Measurements from ENCODE around the gene SNX10. TPM values are rescaled to one million over a fixed set of nuclear protein-coding genes. Genes with fewer than 3 reads are reported as not detected.

Gene SNX10
- total RNA-seq, 2 donors from 2014 or later: 2.4 to 3.0 TPM

- ATAC-seq: no peak
- no peak for DNase-seq
- intact Hi-C loops (cut with DNase I, micrococcal nuclease): no loop called here
Observed at GRCh38 chr7:26328498-26329390, 37.1 kb downstream of the SNX10 start.

GRCh38 chr7:26329520-26330255 is 38.0 kb downstream of the SNX10 start:
- intact Hi-C loops (cut with DNase I, micrococcal nuclease): no loop called here
- DNase-seq: peak; percentile 13 to 38
- ATAC-seq: no peak

- intact Hi-C loops (cut with DNase I, micrococcal nuclease): no loop called here
- no peak for DNase-seq
- no peak for ATAC-seq
Observed at GRCh38 chr7:26331113-26331512, 39.5 kb downstream of the SNX10 start.

DNA sequence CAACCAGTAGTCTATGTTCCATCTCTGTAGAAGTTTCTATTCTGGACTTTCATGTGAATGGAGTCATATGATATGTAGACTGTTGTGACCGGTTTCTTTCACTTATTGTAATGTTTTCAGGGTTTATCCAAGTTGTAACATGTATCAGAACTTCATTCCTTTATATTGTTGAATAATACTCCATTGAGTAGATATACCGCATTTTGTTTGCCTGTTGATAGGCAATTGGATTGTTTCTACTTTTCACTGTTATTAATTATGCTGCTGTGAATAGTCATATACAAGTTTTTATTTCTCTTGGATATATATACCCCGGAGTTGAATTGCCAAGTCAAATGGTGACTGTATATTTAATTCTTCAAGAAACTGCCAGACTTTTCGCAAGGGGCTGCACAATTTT is 40.1 kb downstream of the SNX10 start:
- no peak for DNase-seq
- intact Hi-C loops (cut with DNase I, micrococcal nuclease): no loop called here
- no peak for ATAC-seq

GRCh38 chr7:26332698-26333097 is 41.0 kb downstream of the SNX10 start:
- ATAC-seq: no peak
- DNase-seq: no peak
- intact Hi-C loops (cut with DNase I, micrococcal nuclease): no loop called here

DNA sequence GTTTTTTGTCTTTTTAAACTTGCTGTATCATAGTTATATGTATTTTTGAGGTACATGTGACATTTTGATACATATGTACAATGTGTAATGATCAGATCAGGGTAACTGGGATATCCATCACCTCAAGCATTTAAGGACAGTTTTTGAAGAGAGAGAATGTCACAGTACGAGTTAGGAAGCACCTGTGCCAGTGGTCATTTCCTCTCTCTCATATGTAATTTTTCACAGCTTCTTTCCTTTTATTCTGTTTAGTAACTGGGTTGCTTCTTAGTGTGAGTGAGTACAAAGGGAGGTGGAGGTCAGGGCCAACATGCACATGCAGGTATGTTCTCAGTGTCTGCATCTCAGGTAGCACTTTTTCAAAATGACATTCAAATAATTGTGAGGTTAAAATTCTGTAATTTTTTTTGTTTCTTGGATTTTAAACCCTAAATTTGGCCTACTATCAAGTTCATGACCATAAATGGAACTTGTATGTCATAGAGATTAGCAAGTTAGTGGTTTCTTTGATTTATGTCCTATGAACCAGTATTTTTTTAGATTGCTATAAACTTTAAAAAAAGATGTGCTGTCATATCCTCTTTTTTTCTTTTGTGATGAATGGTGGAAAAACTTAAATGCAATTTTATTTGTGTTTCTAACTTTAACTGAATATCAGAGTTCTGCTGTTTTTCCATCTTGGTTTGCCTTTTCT is 42.7 kb downstream of the SNX10 start:
- intact Hi-C loops (cut with DNase I, micrococcal nuclease): no loop called here
- ATAC-seq (no peak), DNase-seq (no peak)

- DNase-seq (no peak), ATAC-seq (no peak)
- intact Hi-C loops (cut with DNase I, micrococcal nuclease): no loop called here
Observed at GRCh38 chr7:26337232-26337865, 45.7 kb downstream of the SNX10 start.

DNA sequence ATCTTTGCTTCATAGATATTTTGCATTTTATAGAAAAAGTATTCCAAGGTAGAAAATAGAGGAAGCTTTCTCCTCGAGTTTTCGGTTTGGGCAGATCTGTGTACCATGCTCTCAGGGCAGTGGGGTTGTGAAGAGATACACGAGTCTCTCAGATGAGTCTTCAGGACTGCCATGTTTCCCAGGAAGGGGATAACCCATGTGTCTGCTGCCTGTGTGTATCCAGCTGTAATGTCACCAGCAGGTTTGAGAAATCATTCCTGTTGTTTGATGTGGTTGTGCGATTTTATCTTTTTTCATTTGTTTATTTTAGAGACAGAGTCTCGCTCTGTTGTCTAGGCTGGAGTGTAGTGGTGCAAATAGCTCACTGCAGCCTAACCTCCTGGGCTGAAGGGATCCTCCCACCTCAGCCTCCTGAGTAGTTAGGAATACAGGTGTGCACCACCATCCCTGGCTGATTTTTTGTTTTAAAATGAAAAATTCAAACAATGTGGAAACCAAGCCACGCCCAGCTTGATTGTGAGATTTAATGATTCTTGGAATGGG is 48.9 kb downstream of the SNX10 start:
- no peak for DNase-seq
- intact Hi-C loops (cut with DNase I, micrococcal nuclease): no loop called here
- no peak for ATAC-seq

- ATAC-seq: no peak
- no peak for DNase-seq
- intact Hi-C loops (cut with DNase I, micrococcal nuclease): no loop called here
Observed at GRCh38 chr7:26343320-26343832, 51.7 kb downstream of the SNX10 start.

DNA sequence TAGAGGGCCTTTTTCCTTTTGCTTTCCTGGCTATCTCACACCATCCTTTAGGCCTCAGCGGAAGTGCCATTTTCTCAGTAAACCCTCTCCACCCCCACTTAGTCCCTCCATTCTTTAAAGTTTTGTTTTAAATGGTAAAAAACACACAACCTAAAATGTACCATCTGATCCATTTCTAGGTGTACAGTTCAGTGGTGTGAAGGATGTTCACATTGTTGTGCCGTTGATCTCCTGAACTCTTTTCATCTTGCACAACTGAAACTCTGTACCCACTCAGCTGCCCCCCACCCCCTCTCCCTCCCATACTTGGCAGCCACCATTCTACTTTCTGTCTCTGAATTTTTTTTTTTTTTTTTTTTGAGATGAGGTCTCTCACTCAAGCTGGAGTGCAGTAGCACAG is 52.2 kb downstream of the SNX10 start:
- ATAC-seq: no peak
- intact Hi-C loops (cut with DNase I, micrococcal nuclease): no loop called here
- DNase-seq: no peak

DNA sequence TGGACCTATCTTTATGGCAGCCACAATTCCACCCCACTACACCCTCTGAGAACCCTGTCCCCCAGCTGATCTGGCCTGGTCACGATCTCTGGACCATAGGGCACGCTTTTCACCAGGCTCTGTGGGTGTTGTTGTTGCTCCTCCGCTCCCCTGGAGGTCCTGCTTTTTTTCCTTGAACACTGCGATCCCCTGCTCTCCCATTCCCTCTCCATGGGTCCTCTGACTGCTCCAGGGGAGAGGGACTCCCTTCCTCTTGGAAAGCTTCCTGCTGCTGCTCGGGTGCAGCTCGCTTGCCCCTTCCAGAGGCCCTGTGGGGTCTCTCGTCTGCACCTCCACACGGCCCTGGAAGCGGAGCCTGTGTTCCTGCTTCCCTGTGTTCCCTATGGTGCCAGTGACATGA is 53.5 kb downstream of the SNX10 start:
- intact Hi-C loops (cut with DNase I, micrococcal nuclease): no loop called here
- no peak for DNase-seq
- no peak for ATAC-seq

DNA sequence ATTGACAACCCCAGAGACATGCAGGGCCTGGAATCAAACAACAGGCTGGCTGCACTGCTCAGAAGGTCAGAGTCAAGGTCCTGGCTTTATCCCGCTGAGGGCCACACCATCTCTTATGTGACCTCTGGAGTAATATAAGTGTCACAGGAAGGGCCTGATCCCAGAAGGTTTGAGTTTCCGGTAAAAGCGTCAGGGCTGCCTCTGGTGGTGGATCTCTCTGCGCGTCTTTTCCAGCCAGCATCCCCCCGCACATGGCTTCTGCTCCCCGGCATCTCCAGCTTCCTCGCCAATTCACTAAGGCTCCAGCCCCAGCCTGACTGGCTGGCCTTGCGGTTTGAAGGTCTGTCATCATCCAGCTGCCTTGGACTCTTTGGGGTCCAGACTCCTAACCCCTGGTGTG is 54.2 kb downstream of the SNX10 start:
- ATAC-seq (no peak), DNase-seq (no peak)
- intact Hi-C loops (cut with DNase I, micrococcal nuclease): no loop called here

DNA sequence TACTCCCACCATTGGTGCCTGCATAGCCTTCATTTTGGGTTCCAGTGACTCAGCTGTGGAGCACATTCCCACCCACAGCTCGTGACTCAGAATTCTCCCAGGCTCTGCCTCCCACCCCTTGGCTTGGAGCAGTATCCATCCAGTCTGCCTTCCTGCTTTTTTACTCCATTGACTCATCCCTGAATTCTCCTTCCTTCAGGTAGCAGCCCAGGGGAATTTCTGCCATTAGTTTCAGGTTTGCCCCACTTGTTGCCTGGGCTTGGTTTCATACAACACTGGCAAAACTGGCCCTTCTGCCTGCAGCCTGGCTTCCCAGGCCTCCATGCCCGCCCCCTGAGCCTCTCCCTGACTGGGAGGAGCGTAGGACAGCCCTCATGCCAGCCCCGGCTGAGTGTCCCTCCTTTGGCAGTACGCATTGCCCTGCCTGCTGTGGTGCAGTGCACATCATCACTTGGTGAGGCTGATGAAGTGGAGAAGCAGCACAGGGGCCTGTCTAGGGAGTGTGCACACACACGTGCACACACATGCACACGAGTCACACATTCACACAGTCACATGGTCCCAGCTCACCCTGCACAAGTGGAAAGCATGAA is 55.0 kb downstream of the SNX10 start:
- DNase-seq (peak; percentile 47 to 52), ATAC-seq (peak; percentile 69)
- intact Hi-C loops (cut with DNase I, micrococcal nuclease): no loop called here

DNA sequence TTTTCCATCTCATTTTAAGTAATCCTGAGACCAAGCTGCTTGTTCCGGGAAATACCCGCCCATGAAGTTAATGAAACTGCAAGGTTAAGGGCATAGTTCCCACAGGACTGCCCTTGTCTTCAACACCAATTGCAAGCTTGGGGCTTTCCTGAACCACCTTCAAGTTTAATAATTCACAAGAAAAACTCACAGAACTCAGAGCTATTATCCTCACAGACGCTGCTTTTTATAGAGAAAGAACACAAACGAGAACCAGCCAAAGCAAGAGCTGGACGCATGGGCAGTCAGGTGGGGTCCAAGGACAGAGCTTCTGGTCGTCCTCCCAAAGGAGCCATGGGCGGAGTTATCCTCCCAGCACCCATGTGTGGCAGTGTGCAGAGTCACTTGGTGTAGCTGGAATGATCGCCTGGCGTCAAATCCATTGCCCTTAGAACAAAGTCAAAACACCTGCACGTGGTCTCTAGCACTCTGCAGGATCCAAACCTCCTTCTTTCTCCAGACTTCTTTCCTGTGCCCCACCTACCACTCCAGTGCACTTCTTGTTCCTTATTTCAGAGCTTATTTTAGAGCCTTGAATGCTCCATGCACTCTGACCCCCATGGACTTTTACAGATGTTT is 56.7 kb downstream of the SNX10 start:
- intact Hi-C loops (cut with DNase I, micrococcal nuclease): no loop called here
- DNase-seq (peak; percentile 34 to 41), ATAC-seq (peak; percentile 79)

DNA sequence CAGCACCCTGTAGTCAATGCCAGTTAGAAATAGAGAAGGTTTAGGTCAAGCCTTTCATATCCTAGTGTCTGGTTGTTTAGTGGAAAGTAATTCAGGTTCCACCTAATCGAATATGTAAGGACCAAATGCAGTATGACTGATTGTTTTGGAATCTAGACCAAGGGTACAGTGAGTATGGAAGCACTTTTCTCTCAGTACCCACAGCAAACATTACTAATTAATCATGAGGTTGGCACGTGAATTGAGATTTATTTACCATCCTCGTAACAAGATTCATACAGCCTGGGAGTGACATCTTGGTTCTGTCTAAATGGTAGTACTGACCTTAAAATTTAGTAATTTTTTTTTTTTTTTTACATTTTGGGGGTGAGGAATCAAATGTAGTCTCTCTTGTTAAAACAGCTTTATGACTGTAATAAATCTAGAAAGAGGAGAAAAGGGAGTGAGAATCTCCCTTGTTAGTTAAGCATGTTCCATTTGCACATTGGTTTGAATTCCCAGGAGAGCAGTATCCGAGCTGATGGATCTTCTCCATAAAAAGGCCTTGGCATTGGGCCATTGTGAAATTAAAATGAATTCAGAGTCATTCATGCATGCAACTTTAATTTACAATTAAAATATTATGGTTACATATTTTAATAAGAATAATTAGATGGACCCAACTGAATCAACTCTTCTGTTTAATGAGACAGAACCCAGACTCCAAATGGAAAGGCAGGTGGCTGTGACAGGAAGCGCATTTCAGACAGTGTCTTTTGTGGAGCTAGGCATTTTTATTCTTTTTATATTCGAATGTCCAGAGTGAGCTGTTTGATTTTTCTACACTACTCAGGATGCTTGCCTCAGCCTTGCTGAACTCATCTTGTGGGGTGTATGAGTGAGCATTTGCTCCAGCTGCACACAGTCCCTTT is 57.6 kb downstream of the SNX10 start:
- no peak for ATAC-seq
- DNase-seq: no peak
- intact Hi-C loops (cut with DNase I, micrococcal nuclease): no loop called here

- intact Hi-C loops (cut with DNase I, micrococcal nuclease): loop anchor here in 1 of 2 donors (5.0 kb wide), 1 partner anchor 464 kb away; no protein-coding TSS in a partner anchor
- ATAC-seq (no peak), DNase-seq (no peak)
Observed at GRCh38 chr7:26351171-26351570, 59.5 kb downstream of the SNX10 start.

- no peak for ATAC-seq
- intact Hi-C loops (cut with DNase I, micrococcal nuclease): loop anchor here in 1 of 2 donors (5.0 kb wide), 1 partner anchor 149 kb away; no protein-coding TSS in a partner anchor
- no peak for DNase-seq
Observed at GRCh38 chr7:26356229-26356628, 64.6 kb downstream of the SNX10 start.
